HS-27A (cell line): Measurements from ENCODE around the gene ZBTB9.
"Not testable (repeated sequence)": the region's sequence is repeated elsewhere in the genome, so short reads cannot be mapped to it uniquely, and the experiment has no call there.

Source experiments
- DNase-seq: peaks from one replicate; pipeline ENCODE4 v3.0.0-alpha.2; 2012; ENCODE audit warnings: low read depth, missing footprints

The ZBTB9 gene

GRCh38 chr6:33467091-33467490 lies 12.7 kb downstream of the ZBTB9 start:
- DNase-seq, result no peak

GRCh38 chr6:33469661-33470060 lies 15.3 kb downstream of the ZBTB9 start:
- no peak for DNase-seq

GRCh38 chr6:33477864-33478263 lies 23.5 kb downstream of the ZBTB9 start:
- no peak for DNase-seq

GRCh38 chr6:33481192-33481591 lies 26.8 kb downstream of the ZBTB9 start:
- DNase-seq, result no peak

GRCh38 chr6:33482620-33483019 lies 28.2 kb downstream of the ZBTB9 start:
- not testable (repeated sequence) for DNase-seq

DNA sequence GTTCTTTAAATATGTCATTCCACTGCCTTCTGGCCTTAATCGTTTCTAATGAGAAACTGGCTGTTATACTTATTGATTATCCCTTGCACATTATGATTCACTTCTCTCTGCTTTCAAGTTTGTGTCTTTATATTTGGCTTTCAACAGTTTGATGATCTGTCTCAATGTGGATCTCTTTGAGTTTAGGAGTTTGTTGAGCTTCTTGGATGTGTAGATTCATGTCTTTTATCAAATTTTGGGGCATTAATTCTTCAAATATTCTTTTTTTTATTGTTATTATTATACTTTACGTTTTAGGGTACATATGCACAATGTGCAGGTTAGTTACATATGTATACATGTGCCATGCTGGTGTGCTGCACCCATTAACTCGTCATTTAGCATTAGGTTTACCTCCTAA lies 29.3 kb downstream of the ZBTB9 start:
- DNase-seq, result no peak

DNA sequence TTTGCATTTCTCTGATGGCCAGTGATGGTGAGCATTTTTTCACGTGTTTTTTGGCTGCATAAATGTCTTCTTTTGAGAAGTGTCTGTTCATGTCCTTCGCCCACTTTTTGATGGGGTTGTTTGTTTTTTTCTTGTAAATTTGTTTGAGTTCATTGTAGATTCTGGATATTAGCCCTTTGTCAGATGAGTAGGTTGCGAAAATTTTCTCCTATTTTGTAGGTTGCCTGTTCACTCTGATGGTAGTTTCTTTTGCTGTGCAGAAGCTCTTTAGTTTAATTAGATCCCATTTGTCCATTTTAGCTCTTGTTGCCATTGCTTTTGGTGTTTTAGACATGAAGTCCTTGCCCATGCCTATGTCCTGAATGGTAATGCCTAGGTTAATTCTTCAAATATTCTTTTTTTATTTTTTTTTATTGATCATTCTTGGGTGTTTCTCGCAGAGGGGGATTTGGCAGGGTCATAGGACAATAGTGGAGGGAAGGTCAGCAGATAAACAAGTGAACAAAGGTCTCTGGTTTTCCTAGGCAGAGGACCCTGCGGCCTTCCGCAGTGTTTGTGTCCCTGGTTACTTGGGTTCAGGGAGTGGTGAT lies 30.4 kb downstream of the ZBTB9 start:
- DNase-seq, result not testable (repeated sequence)

DNA sequence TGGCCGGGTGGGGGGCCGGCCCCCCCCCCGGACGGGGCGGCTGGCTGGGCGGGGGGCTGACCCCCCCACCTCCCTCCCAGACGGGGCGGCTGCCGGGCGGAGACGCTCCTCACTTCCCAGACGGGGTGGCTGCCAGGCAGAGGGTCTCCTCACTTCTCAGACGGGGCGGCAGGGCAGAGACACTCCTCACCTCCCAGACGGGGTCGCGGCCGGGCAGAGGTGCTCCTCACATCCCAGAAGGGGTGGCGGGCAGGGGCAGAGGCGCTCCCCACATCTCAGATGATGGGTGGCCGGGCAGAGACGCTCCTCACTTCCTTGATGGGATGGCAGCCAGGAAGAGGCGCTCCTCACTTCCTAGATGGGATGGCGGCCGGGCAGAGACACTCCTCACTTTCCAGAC lies 31.3 kb downstream of the ZBTB9 start:
- not testable (repeated sequence) for DNase-seq

DNA sequence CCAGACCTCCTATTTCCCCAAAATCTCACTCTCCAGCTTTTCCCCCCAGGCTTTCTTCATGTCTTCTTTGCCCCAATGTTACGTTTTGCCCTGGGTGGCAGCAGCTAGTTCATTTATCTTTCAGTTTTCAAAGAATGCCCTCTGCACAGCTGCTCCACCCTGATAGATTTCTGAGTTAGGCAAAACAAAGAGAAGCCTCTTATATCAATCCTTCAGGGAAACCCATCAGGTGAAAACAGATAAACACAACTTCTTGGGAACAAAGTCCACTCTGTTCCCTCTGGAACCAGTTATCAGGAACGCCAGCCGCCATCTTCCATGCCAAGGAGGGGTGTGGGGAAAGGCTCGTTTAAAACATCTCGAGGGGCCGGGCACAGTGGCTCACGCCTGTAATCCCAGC lies 34.0 kb downstream of the ZBTB9 start:
- no peak for DNase-seq

DNA sequence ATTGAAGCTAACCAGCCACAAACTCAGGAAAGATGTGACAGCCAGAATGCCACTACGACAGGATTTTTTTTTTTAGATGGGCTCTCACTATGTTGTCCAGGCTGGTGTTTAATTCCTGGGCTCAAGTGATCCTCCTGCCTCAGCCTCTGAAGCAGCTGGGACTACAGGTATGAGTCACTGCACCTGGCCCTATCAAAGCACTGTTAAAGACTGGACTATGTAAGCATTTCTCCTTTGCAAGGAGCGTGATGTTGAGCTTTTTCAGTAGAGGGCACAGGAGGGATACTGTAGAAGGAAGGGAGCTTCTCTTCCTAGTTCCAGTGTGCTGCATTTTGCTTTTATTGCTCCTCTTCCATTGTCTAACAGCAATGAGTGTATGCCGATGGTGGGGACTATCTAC lies 35.8 kb downstream of the ZBTB9 start:
- no peak for DNase-seq

GRCh38 chr6:33490621-33491020 lies 36.2 kb downstream of the ZBTB9 start:
- no peak for DNase-seq

GRCh38 chr6:33492093-33492492 lies 37.7 kb downstream of the ZBTB9 start:
- no peak for DNase-seq

DNA sequence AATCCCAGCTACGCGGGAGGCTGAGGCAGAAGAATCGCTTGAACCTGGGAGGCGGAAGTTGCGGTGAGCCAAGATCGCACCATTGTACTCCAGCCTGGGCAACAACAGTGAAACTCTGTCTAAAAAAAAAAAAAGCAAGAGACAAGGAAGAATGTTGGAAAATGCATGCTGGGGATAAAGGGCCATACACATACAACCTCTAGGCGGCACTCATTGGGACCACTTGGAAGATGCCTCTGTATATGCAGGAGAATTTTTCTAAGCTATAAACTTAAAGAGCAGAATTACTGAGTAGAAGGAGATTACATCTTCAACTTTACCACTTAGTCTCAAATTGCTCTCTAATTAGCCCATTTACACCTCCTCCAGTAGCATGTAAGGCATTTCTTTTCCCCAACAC lies 42.8 kb downstream of the ZBTB9 start:
- DNase-seq, result no peak

DNA sequence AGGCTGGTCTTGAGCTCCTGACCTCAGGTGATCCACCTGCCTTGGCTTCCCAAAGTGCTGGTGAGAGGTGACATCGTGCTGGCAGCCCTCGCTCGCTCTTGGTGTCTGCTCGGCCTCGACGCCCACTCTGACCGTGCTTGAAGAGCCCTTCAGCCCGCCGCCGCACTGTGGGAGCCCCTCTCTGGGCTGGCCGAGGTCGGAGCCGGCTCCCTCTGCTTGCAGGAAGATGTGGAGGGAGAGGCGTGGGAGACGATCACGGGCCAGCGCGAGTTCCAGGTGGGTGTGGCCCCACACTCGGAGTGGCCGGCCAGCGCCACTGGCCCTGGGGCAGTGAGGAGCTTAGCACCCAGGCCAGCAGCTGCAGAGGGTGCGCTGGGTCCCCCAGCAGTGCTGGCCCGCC lies 48.1 kb downstream of the ZBTB9 start:
- DNase-seq, result no peak

- DNase-seq, result no peak
Observed at GRCh38 chr6:33504486-33504885, 50.1 kb downstream of the ZBTB9 start.

- DNase-seq, result no peak
Observed at GRCh38 chr6:33505548-33506370, 51.4 kb downstream of the ZBTB9 start.
